Measurements from ENCODE around the gene PPP2R2D. TPM values are rescaled to one million over a fixed set of nuclear protein-coding genes. Genes with fewer than 3 reads are reported as not detected.

PPP2R2D gene
- total RNA-seq, 1 experiment from 2014 or later: 40.3 TPM

DNA sequence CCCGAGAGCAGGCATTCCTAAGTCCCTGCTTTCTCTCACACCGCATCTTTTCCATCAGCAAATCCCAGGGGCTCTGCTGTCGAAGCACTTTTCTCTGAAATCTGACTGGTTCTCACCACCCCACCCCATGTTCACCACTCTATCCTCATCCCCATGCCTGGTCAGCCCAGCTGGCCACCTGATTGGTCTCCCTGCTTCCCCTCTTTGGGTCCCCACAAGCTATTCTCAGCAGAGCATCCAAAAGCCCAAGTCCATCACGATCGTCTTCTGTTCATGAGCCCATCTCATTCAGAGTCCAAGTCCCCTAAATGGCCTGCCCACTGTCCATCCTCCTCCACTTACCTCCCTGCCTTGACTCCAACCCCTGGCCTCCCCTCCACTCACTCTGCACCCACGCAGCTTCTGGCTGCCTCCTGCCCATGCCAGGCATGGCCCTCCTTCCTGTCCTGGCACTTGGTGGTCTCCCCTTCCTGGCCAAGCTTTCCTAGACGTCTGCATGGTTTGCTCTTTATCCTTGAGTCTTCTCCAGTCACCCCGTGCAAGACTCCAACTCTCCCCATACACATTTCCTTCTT, 1.6 kb upstream of the PPP2R2D start:
- Histone ChIP-seq H4K20me1 (ENCODE audit: low read length) (peaks cover 5% of the 10 kb centered on the region; the same call in 1 of the 2 replicates), H3K27ac (ENCODE audit: low read length) (no peak overlapping the region), H3K9me3 (ENCODE audit: low read length) (no peaks in the 10 kb centered on the region), H3F3A (ENCODE audit: low read length, unreplicated experiment) (no peaks in the 10 kb centered on the region), H3K36me3 (ENCODE audit: low read depth, low read length) (no peaks in the 10 kb centered on the region), H3K79me2 (ENCODE audit: low read length) (peaks cover 32% of the 10 kb centered on the region), H3K27me3 (ENCODE audit: low read length) (no peaks in the 10 kb centered on the region), H3K4me1 (ENCODE audit: insufficient read depth, low read length) (peaks cover 14% of the 10 kb centered on the region), H2AFZ (ENCODE audit: low read length) (no peak overlapping the region), H3K9me2 (replicated peaks; ENCODE audit: low read length) (no peaks in the 10 kb centered on the region), H3K4me2 (ENCODE audit: low read length) (no peak overlapping the region), H3K9ac (ENCODE audit: low read length) (no peak overlapping the region), H3K4me3 (ENCODE audit: low read length) (no peak overlapping the region)
- CTCF ChIA-PET: no interaction called here
- ATAC-seq: no peak
- no peak for DNase-seq
- TF ChIP-seq EZH2phosphoT487 (IDR thresholded peaks at IDR 0.05; ENCODE audit: borderline replicate concordance, low read length) (no peak), EZH2 (IDR thresholded peaks at IDR 0.05; ENCODE audit: low read length, unreplicated experiment) (no peak)
- TF ChIP-seq, protein P1, sequence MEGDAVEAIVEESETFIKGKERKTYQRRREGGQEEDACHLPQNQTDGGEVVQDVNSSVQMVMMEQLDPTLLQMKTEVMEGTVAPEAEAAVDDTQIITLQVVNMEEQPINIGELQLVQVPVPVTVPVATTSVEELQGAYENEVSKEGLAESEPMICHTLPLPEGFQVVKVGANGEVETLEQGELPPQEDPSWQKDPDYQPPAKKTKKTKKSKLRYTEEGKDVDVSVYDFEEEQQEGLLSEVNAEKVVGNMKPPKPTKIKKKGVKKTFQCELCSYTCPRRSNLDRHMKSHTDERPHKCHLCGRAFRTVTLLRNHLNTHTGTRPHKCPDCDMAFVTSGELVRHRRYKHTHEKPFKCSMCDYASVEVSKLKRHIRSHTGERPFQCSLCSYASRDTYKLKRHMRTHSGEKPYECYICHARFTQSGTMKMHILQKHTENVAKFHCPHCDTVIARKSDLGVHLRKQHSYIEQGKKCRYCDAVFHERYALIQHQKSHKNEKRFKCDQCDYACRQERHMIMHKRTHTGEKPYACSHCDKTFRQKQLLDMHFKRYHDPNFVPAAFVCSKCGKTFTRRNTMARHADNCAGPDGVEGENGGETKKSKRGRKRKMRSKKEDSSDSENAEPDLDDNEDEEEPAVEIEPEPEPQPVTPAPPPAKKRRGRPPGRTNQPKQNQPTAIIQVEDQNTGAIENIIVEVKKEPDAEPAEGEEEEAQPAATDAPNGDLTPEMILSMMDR (conservative IDR thresholded peaks at IDR 0.05; ENCODE audit: low read depth, low read length): no peak
- POLR2A ChIA-PET (ENCODE audit: unreplicated experiment): no interaction called here
- BruUV-seq (replicated peaks): no TSS peak
- intact Hi-C loops (cut with micrococcal nuclease): no loop called here

DNA sequence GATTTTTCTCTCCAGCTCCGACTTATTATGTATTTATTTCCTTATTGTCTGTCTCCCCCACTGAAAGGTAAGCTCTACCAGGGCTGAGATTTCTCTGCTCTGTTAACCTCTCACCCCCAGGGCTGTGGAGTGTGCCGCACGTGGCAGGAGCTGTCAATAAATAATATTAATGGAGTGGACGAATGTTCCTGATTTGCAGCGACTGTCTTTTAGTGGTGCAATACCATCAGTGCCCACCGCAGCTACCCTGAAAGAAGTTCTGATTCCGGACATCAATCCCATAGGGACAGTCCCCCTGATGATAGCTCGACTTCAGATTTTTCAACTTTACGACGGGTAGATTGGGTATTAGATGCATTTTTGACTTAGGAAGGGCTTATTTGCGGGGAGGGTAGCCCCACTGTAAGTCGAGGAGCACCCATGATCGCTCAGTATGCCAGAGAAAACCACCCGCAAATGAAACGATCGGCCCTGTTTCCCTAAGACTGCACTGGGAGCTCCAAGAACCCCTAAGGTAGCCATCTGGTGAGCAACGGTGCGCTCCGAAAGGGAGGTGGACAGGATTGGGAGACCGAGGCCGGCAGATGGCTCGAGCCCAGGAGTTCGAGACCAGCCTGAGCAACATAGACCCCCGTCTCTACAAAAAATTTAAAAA, 986 bp upstream of the PPP2R2D start:
- H2AFZ ChIP-seq (ENCODE audit: low read length): peak overlapping the region; percentile 75
- H3K36me3 ChIP-seq (ENCODE audit: low read depth, low read length): no peaks in the 10 kb centered on the region
- H3K9ac ChIP-seq (ENCODE audit: low read length): peak overlapping the region; percentile 75
- intact Hi-C loops (cut with micrococcal nuclease): loop anchor here (1.0 to 5.0 kb wide), 3 partner anchors 12 to 82 kb away; partner anchors contain the start of gene BNIP3
- H3K4me3 ChIP-seq (ENCODE audit: low read length): peak overlapping the region; percentile 63
- no peaks in the 10 kb centered on the region for H3F3A ChIP-seq (ENCODE audit: low read length, unreplicated experiment)
- ChIA-PET POLR2A (ENCODE audit: unreplicated experiment) (no interaction called here), CTCF (no interaction called here)
- H3K9me2 ChIP-seq (replicated peaks; ENCODE audit: low read length): no peaks in the 10 kb centered on the region
- TF ChIP-seq EZH2phosphoT487 (IDR thresholded peaks at IDR 0.05; ENCODE audit: borderline replicate concordance, low read length): no peak
- TF ChIP-seq, protein P1 (conservative IDR thresholded peaks at IDR 0.05; ENCODE audit: low read depth, low read length): 0 out of 2 replicates have a peak, but pooled peaks have one; percentile 15
- H4K20me1 ChIP-seq (ENCODE audit: low read length): peaks cover 9% of the 10 kb centered on the region; the same call in 1 of the 2 replicates
- no peaks in the 10 kb centered on the region for H3K9me3 ChIP-seq (ENCODE audit: low read length)
- DNase-seq (no peak), ATAC-seq (no peak)
- H3K4me2 ChIP-seq (ENCODE audit: low read length): peak overlapping the region; percentile 79
- TSS peak; percentile 37 for BruUV-seq (replicated peaks)
- H3K79me2 ChIP-seq (ENCODE audit: low read length): peaks cover 38% of the 10 kb centered on the region
- H3K27me3 ChIP-seq (ENCODE audit: low read length): no peaks in the 10 kb centered on the region
- peaks cover 19% of the 10 kb centered on the region for H3K4me1 ChIP-seq (ENCODE audit: insufficient read depth, low read length)
- no peak overlapping the region for H3K27ac ChIP-seq (ENCODE audit: low read length)

All from PC-3 (cell line).